Ishikawa (cell line): ENCODE results near the gene ENOSF1.

Experiments used
- CEBPB ChIP-seq: IDR thresholded peaks from 2 replicates; pipeline ENCODE4 v1.6.1; 2012
- CREB1 ChIP-seq: IDR thresholded peaks from 2 replicates; pipeline ENCODE4 v1.6.1; 2012; ENCODE audit warnings: low read depth
- EGR1 ChIP-seq: IDR thresholded peaks from 2 replicates; pipeline ENCODE4 v1.6.1; 2012
- EP300 ChIP-seq: IDR thresholded peaks from 2 replicates; pipeline ENCODE4 v1.6.1; 2012; ENCODE audit warnings: borderline replicate concordance
- FOXM1 ChIP-seq: IDR thresholded peaks from 2 replicates; pipeline ENCODE4 v1.6.1; 2012; ENCODE audit warnings: low read depth, borderline replicate concordance
- MAX ChIP-seq: IDR thresholded peaks from 2 replicates; pipeline ENCODE4 v1.6.1; 2012
- NFIC ChIP-seq: IDR thresholded peaks from 2 replicates; pipeline ENCODE4 v1.6.1; 2012
- RAD21 ChIP-seq: IDR thresholded peaks from 2 replicates; pipeline ENCODE4 v1.6.1; 2012; ENCODE audit warnings: low read depth
- REST ChIP-seq: IDR thresholded peaks from 2 replicates; pipeline ENCODE4 v1.6.1; 2012; ENCODE audit warnings: low read depth, mild to moderate bottlenecking
- TAF1 ChIP-seq: IDR thresholded peaks from 2 replicates; pipeline ENCODE4 v1.6.1; 2012; ENCODE audit warnings: low read depth, mild to moderate bottlenecking
- TCF12 ChIP-seq: IDR thresholded peaks from 2 replicates; pipeline ENCODE4 v1.6.1; 2012; ENCODE audit warnings: low read depth
- TEAD4 ChIP-seq: IDR thresholded peaks from 2 replicates; pipeline ENCODE4 v1.6.1; 2012
- YY1 ChIP-seq: IDR thresholded peaks from 2 replicates; pipeline ENCODE4 v1.6.1; 2012; ENCODE audit warnings: low read depth
- ZBTB7A ChIP-seq: IDR thresholded peaks from 2 replicates; pipeline ENCODE4 v1.6.1; 2012; ENCODE audit warnings: low read depth
- TF ChIP-seq, protein P1 (sequence below): IDR thresholded peaks from 2 replicates; pipeline ENCODE4 v1.6.1; 2012

Gene ENOSF1

GRCh38 chr18:710418-711300 lies 1.8 kb downstream of the ENOSF1 start:
- TF ChIP-seq REST: no peak
- no peak for TF ChIP-seq CEBPB
- TF ChIP-seq ZBTB7A: no peak
- no peak for TF ChIP-seq MAX
- no peak for TF ChIP-seq NFIC
- TF ChIP-seq TCF12: no peak
- no peak for TF ChIP-seq RAD21
- TF ChIP-seq TEAD4: no peak
- no peak for TF ChIP-seq CREB1
- TF ChIP-seq EGR1: no peak
- no peak for TF ChIP-seq TAF1
- TF ChIP-seq EP300: no peak

- TF ChIP-seq RAD21 (no peak), FOXM1 (no peak), REST (no peak), ZBTB7A (no peak), EGR1 (no peak), TAF1 (no peak)
- TF ChIP-seq, protein P1, sequence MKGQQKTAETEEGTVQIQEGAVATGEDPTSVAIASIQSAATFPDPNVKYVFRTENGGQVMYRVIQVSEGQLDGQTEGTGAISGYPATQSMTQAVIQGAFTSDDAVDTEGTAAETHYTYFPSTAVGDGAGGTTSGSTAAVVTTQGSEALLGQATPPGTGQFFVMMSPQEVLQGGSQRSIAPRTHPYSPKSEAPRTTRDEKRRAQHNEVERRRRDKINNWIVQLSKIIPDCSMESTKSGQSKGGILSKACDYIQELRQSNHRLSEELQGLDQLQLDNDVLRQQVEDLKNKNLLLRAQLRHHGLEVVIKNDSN: no peak
These were observed 2.7 kb downstream of the ENOSF1 start for GRCh38 chr18:709771-710170.

DNA sequence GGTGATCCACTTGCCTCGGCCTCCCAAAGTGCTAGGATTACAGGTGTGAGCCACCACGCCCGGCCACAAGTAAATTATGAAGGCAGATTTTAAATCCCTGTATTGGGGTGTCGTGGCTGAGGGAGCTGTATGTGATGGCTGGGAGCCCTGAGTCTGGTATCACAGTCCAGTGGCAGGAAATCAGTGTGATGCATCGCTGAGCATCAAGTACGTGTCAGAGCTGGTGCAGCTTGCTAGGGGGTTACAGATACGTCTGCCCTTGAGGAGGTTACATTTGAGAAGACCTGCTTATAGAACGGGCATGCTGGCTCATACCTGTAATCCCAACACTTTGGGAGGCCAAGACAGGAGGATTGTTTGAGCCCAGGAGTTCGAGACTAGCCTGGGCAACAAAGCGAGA lies 4.3 kb downstream of the ENOSF1 start:
- TF ChIP-seq, protein P1: no peak
- TF ChIP-seq TCF12: no peak
- TF ChIP-seq ZBTB7A: no peak
- TF ChIP-seq TEAD4: no peak
- no peak for TF ChIP-seq CEBPB

DNA sequence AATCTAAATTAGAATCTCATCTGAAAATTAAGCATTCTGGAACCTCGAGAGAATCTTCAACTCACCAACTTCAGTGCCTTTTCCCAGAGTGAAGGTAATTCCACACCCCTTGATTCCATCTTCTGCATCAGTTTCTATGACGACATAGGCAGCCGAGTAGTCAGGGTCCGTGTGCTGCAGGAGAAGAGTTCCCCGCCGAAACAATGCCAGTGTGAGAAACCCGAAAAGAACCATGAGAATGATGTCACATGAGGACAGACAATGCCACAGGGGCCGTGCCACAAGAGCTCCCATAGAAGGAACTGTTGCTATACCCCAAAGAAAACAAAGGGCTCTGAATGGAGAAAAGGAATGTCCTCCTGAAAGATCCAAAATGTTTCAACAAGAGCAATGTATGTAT lies 6.0 kb downstream of the ENOSF1 start:
- TF ChIP-seq RAD21: no peak
- TF ChIP-seq MAX: no peak
- TF ChIP-seq NFIC: no peak
- TF ChIP-seq YY1: no peak
- no peak for TF ChIP-seq TAF1
- no peak for TF ChIP-seq EGR1
- no peak for TF ChIP-seq TCF12
- TF ChIP-seq, protein P1: no peak
- TF ChIP-seq CREB1: no peak
- no peak for TF ChIP-seq FOXM1
- no peak for TF ChIP-seq EP300
- no peak for TF ChIP-seq CEBPB
- no peak for TF ChIP-seq ZBTB7A
- TF ChIP-seq REST: no peak
- TF ChIP-seq TEAD4: no peak
